Spinal cord (tissue), 10 donors: ENCODE measurements around the gene ACVRL1. TPM values are rescaled to one million over a fixed set of nuclear protein-coding genes. Genes with fewer than 3 reads are reported as not detected.

Source experiments
- DNase-seq, 6 donors: peaks; one replicate each; pipeline versions ENCODE4 v3.0.0 to v3.0.0-alpha.2; 2013 to 2015; ENCODE audit warnings: low spot score in 6 of 6, low read depth in 4 of 6
- H3K27ac ChIP-seq: one replicate; pipeline ENCODE4 v1.5.1; 2013; ENCODE audit warnings: low read depth, low read length, control low read depth
- H3K27me3 ChIP-seq: one replicate; pipeline ENCODE4 v1.6.1; 2013; ENCODE audit warnings: low read length; ENCODE audit not compliant: control insufficient read depth, insufficient read depth
- H3K36me3 ChIP-seq: one replicate; pipeline ENCODE4 v1.6.1; 2013; ENCODE audit warnings: low read length; ENCODE audit not compliant: control insufficient read depth, insufficient read depth
- H3K4me1 ChIP-seq: one replicate; pipeline ENCODE4 v1.6.1; 2013; ENCODE audit warnings: low read length; ENCODE audit not compliant: control insufficient read depth, insufficient read depth
- H3K4me3 ChIP-seq: one replicate; pipeline ENCODE4 v1.5.1; 2013; ENCODE audit warnings: low read depth, low read length, control low read depth
- H3K9me3 ChIP-seq: one replicate; pipeline ENCODE4 v1.6.1; 2013; ENCODE audit warnings: low read length; ENCODE audit not compliant: control insufficient read depth, insufficient read depth
- WGBS: methylation state at CpG from one replicate; pipeline ENCODE4 v1.1.5; 2013; ENCODE audit warnings: missing lambda C conversion rate; ENCODE audit not compliant: insufficient coverage; 5-methylcytosine and 5-hydroxymethylcytosine counted together
- polyA plus RNA-seq, 2 donors: library from polyadenylated mRNA; unstranded; fragments of 120-200 nt; gene quantifications; one replicate each; pipeline ENCODE4 v1.2.1, GENCODE V29; 2013; ENCODE audit not compliant: insufficient read length in 2 of 2
- total RNA-seq, 2 donors: library from RNA; depleted of rRNA in 1 of 2; stranded (reverse); fragments of 120-200 nt in 1 of 2; fragments of >200 nt in 1 of 2; gene quantifications; one replicate each; pipeline versions ENCODE4 v1.2.3 to v1.2.4, GENCODE V29; 2013 to 2014
- donor health status: healthy.

ACVRL1 gene
- total and polyA plus RNA-seq, 4 donors, result 8.4 to 55.7 (median 17.0) TPM

- Histone ChIP-seq H3K4me3 (no peak overlapping the region), H3K36me3 (peaks cover 16% of the 10 kb centered on the region), H3K27ac (no peak overlapping the region), H3K9me3 (no peaks in the 10 kb centered on the region), H3K4me1 (peaks cover 6% of the 10 kb centered on the region), H3K27me3 (no peaks in the 10 kb centered on the region)
- DNase-seq, result no peak
- WGBS, result no CpG with 5 or more reads among the region's 4 CpGs
Measured at GRCh38 chr12:51971679-51972421, 64.5 kb downstream of the ACVRL1 start.

- Histone ChIP-seq H3K27me3 (no peaks in the 10 kb centered on the region), H3K27ac (no peak overlapping the region), H3K36me3 (peaks cover 20% of the 10 kb centered on the region), H3K4me3 (no peak overlapping the region), H3K9me3 (no peaks in the 10 kb centered on the region), H3K4me1 (peaks cover 6% of the 10 kb centered on the region)
- no peak for DNase-seq
- no CpG with 5 or more reads among the region's 5 CpGs for WGBS
Measured at GRCh38 chr12:51972422-51972812, 65.1 kb downstream of the ACVRL1 start.

GRCh38 chr12:51972849-51973273 lies 65.6 kb downstream of the ACVRL1 start:
- Histone ChIP-seq H3K9me3 (no peaks in the 10 kb centered on the region), H3K27ac (no peak overlapping the region), H3K4me3 (no peak overlapping the region), H3K36me3 (peaks cover 22% of the 10 kb centered on the region), H3K4me1 (peaks cover 6% of the 10 kb centered on the region), H3K27me3 (no peaks in the 10 kb centered on the region)
- no peak for DNase-seq
- 8% methylated on average over 2 of the region's 9 CpGs for WGBS

Other genes starting within 250 kb of the ACVRL1 start
- 1 to 10 TPM in 1 of 2 donors, under 1 TPM in 1; 0.40 to 1.3 TPM for gene FIGNL2, start 58.8 kb upstream of the ACVRL1 start, total RNA-seq
- gene FIGNL2, start 58.8 kb upstream of the ACVRL1 start, polyA plus RNA-seq, result 1 to 10 TPM; 2.2 to 2.4 TPM
- under 1 TPM in 1 of 2 donors, not detected in 1; 0.17 TPM for gene ANKRD33, start 19.4 kb upstream of the ACVRL1 start, total RNA-seq
- under 1 TPM; 0.14 to 0.21 TPM for gene ANKRD33, start 19.4 kb upstream of the ACVRL1 start, polyA plus RNA-seq
- gene ACVR1B, start 44.2 kb downstream of the ACVRL1 start, total RNA-seq, result 10 to 100 TPM; 16.1 to 26.0 TPM
- gene ACVR1B, start 44.2 kb downstream of the ACVRL1 start, polyA plus RNA-seq, result 10 to 100 TPM; 49.7 to 50.5 TPM
- 10 to 100 TPM in 1 of 2 donors, 1 to 10 TPM in 1; 6.6 to 27.1 TPM for gene TAMALIN, start 99.4 kb downstream of the ACVRL1 start, total RNA-seq
- gene TAMALIN, start 99.4 kb downstream of the ACVRL1 start, polyA plus RNA-seq, result 10 to 100 TPM; 12.8 to 21.5 TPM
- gene NR4A1, start 143.9 kb downstream of the ACVRL1 start, total RNA-seq, result 10 to 100 TPM; 24.5 to 55.6 TPM
- 10 to 100 TPM; 21.2 to 96.6 TPM for gene NR4A1, start 143.9 kb downstream of the ACVRL1 start, polyA plus RNA-seq
- 10 to 100 TPM; 19.7 to 35.8 TPM for gene ATG101, start 162.5 kb downstream of the ACVRL1 start, total RNA-seq
- gene ATG101, start 162.5 kb downstream of the ACVRL1 start, polyA plus RNA-seq, result 10 to 100 TPM; 31.6 to 37.8 TPM
- under 1 TPM; 0.33 to 0.59 TPM for gene SMIM41, start 172.2 kb downstream of the ACVRL1 start, total RNA-seq
- under 1 TPM; 0.23 to 0.79 TPM for gene SMIM41, start 172.2 kb downstream of the ACVRL1 start, polyA plus RNA-seq